Measurements from ENCODE around the gene ANXA11. TPM values are rescaled to one million over a fixed set of nuclear protein-coding genes. Genes with fewer than 3 reads are reported as not detected.
"Not testable (repeated sequence)": the region's sequence is repeated elsewhere in the genome, so short reads cannot be mapped to it uniquely, and the experiment has no call there.

Gene ANXA11
- total RNA-seq, 1 experiment from 2014 or later, result 110 TPM

- DNase-seq (ENCODE audit: low spot score), result no peak
These were observed 2.5 kb upstream of the ANXA11 start for GRCh38 chr10:80207768-80208370.

DNA sequence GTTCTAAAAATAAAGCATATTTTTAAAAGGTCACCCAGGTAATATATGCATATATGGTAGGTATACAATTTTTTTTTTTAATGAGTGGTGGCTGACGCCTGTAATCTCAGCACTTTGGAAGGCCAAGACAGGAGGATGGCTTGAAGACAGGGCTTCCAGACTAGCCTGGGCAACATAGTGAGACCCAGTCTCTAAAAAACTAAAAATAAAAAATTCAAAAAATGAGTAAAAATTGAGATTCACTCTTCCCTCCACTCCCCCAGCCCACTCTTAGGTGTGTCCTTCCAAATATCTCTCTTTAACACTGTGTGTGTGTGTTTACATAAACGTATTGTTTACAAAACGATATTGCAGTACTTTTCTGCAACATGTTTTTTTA, 929 bp upstream of the ANXA11 start:
- no peak for DNase-seq (ENCODE audit: low spot score)

- peak; percentile 19 for DNase-seq (ENCODE audit: low spot score)
These were observed 460 bp downstream of the ANXA11 start for GRCh38 chr10:80204677-80205476.

DNA sequence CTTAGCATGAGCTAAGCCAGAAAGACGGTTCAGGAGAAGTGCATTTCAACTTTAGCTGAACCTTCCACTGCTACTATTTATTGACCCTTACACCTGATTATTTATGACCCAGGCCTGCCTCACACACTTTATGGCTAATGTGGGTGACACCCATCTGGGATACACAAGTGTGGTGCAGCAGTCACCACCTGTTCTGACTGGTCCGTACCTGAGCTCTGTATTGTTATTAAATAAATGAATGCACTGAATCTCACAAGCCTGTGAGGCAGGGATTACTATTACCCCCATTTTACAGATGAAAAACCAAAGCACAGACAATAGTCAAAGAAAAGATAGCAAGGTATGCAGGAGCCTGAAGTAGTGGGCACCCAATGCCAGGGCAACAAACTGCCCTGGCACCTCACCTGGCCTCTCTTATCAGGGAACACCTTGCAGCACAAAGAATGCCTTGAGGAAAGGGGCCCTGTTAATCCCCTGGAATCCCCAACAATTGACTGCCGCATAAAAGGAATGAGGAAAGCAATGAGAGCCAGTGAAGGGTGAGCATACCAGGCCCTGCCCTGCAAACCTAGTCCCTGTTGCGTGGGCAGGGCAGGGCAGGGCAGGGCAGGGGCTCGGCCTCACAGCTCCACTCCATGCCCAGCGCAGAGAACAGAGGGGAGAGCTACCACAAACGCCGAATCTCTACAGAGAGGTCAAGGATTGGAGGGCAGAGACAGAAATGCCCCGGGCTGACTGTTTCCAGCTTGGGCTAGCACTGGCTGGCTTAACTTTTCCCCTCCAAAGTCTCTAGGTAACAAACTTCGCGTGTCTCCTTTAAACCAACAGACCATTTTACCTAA, 1.3 kb downstream of the ANXA11 start:
- DNase-seq (ENCODE audit: low spot score), result peak; percentile 18

DNA sequence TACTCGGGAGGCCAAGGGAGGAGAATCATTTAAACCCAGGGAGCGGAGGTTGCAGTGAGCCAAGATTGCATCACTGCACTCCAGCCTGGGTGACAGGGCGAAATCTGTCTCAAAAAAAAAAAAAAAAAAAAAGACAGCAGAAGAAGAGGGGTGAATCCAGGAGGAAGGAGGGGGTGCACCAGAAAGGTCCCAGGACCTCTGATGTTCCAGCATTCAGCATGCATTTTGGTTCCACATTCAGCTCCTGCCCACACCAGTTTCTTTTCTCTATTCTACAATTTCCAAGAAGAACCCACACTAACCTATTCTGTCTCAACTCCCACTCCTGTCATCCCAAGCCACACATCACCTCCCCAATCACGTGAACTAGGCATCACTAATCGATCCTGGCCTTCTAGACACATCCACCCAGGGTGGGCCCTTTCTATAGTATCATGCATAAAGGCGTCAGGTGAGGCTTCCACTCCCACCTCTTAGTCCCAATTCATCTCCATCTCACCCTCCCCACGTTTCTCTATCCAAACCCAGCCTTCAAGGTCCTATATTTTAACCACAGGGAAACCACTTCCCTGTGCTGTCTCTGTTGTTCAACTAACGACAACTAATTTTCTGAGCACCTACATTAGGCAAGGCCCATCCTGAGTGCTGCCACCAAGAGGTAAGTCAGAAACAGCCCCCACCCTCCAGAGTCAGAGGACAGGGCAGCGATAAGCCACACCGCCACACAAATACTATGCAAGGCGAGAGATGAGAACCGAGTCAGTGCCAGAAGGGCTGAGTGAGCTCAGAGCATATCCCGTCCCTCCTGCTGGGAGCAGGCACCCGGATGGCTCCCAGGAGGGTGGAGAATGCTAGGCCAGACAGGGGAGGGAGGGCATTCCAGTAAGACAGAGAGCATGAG, 2.2 kb downstream of the ANXA11 start:
- peak; percentile 94 for DNase-seq (ENCODE audit: low spot score)

DNA sequence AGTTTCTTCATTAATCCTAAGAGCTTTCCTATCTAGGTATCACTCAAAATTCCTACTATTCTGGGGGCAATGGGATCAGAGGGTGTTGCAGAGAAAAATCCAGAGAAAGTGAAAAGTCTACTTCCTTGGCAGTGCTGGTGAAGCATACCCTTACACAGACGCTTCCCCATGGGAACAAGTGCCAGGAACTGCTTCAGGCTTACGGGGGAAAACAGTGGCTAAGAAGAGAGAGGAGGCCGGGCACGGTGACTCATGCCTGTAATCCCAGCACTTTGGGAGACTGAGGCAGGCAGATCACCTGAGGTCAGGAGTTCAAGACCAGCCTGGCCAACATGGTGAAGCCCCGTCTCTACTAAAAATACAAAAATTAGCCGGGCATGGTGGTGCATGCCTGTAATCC, 2.8 kb downstream of the ANXA11 start:
- not testable (repeated sequence) for DNase-seq (ENCODE audit: low spot score)

- no peak for DNase-seq (ENCODE audit: low spot score)
These were observed 3.7 kb downstream of the ANXA11 start for GRCh38 chr10:80201608-80202141.

- no peak for DNase-seq (ENCODE audit: low spot score)
These were observed 4.7 kb downstream of the ANXA11 start for GRCh38 chr10:80200687-80201086.

- DNase-seq (ENCODE audit: low spot score), result no peak
These were observed 5.1 kb downstream of the ANXA11 start for GRCh38 chr10:80200259-80200658.

DNA sequence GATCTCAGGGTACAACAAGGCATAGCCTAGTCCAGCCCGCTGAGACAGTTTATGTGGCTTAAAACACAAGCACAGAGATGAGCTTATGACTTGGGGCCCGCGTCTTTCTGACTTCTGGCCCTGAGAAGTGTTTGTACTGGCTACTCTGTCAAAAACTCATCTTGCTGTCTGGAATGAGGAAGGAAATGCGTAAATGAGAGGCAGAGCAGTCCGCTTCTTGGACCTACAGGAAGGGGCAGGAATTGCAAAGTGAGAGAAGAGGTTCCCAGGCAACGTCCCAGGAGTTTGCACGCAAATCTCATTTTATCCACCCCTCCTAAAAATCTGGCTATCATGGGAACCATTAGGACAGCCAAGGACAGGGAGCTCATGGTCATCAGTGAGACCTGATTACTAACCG, 5.5 kb downstream of the ANXA11 start:
- DNase-seq (ENCODE audit: low spot score), result no peak

GRCh38 chr10:80197972-80198916, 7.1 kb downstream of the ANXA11 start:
- no peak for DNase-seq (ENCODE audit: low spot score)

DNA sequence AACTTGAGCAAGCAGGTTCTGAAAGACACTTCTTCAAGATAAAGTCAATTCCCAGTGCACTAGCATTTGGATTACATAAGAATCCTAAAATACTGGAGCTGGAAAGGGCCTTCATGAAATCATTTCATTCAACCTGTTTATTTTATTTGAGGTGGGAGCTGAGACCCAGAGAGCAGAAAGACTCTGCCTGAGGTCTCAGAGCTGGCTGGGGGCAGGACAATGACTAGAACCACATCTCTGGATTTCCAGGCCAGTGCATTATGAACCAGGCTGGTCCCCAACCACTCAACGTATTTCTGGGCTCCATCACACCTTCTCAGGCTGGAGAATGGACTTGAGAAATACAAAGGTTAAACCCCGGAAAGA, 8.4 kb downstream of the ANXA11 start:
- DNase-seq (ENCODE audit: low spot score), result no peak

- DNase-seq (ENCODE audit: low spot score), result peak; percentile 90
These were observed 8.9 kb downstream of the ANXA11 start for GRCh38 chr10:80196270-80196949.

DNA sequence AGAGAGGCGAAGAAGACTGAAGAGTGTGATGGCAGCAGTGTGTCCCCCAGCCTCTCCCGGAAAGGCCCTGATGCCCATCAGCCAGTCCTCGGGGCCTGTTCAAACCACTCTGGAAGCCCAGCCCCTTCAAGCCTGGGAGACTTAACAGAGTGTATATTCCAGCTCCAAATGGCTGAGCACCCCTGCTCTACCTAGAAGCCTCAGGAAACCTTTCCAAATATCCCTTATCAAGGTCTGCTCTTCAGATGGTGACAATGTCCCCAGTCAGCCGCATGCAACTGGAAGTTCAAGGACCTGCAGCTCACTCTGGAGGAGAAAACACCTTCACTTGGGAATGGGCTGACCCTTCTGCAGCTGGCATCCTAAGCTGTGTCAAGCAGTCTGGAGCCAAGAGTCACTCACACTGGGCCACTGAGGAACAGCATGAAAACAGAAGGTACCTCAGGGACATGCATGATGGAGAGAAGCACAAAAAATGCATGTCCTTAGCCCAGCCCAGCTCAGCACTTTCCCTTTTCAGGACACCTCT, 10.2 kb downstream of the ANXA11 start:
- no peak for DNase-seq (ENCODE audit: low spot score)

DNA sequence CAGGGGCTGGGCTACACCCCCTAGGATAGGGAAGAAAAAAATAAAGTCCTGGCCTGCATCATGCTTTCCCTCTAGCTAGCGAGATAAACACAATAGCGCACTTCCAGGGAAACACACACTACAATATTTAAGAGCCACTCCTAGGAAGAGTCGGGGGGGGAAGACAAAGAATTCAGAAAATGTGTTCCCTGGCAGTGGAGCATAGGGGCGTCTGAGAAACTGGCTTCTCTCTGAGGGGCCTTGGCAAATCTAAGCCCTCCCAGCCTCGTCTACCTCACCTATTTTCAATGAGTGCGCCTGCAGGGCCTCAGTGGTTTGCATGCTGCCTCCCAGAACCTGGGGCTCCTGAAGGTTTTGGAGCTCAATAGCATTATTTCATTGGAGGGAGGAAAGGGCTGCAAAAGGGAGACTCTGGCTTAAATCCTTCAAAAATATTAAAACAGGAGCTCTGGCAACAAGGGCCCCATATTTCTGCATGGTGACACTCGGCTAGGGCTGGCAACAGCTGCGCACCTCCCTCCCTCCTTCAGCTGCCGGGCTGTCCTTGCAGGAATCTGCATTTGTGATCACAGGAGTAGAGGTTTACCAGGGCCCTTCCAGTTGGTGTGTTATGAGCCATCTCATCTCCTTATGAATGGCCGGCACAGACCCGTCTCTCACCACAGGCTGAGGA, 10.8 kb downstream of the ANXA11 start:
- no peak for DNase-seq (ENCODE audit: low spot score)

DNA sequence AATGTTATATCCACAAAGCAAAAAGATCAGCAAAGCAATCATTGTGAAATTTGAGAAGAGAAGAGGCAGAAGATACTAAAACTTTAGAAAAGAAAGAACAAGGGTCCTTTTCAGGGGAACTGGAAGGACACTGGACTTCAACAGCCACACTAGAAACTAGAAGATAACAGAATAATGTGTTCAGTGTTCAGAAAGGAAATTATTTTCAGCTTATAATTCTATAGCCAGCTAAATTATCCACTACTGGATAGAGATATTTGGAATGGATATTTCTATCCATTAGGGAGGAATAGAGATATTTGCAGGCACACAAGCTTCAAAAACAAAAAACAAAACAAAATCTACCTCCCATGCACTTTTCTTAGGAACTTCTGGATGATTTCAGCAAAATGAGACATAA, 12.8 kb downstream of the ANXA11 start:
- no peak for DNase-seq (ENCODE audit: low spot score)

- no peak for DNase-seq (ENCODE audit: low spot score)
These were observed 13.6 kb downstream of the ANXA11 start for GRCh38 chr10:80191589-80192270.

DNA sequence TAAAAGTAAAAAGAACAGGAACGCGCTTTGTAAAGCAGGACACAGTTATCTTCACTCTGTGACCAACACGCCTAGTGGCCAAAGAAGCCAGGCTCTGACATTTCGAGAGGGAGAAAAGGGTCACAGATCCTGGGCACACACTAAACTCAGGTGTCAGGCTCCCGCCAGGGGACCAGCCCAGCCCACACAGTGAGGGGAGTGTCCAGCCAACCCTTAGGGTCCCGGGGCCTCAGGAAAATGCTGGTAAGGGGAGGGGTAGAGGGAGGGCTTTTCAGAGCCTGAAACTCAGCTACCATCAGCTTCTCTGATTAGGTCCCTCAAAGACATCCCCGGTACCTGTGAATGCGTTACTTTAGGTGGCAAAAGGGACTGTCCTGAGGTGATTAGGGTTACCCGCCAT, 16.6 kb downstream of the ANXA11 start:
- DNase-seq (ENCODE audit: low spot score), result no peak

All from A172 (cell line).